NT2/D1 (cell line): Measurements from ENCODE around the gene NUDT12.

Source experiments
- SUZ12 ChIP-seq: IDR thresholded peaks from 2 replicates; pipeline ENCODE4 v1.6.1; 2011; ENCODE audit not compliant: insufficient read length, insufficient read depth; ENCODE audit errors: extremely low read depth
- ZNF274 ChIP-seq: IDR thresholded peaks from 2 replicates; pipeline ENCODE4 v1.6.1; 2011; ENCODE audit warnings: mild to moderate bottlenecking, low read depth, low read length

DNA sequence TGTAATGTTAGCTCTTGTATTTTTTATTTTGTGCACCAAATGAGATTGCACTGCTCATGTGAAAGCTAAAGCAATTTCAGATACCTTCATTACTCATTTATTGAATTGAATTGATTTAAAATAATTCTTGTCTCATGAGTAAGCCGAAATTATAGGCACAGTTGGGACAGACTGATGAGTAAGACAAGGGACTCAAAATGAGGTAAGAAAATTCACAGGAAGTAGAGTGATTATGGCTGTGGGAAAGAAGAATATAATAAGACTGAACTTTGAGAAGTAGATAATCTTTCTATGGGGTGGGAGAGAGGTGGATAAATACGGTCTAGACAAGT, 51.1 kb downstream of the NUDT12 start:
- TF ChIP-seq SUZ12: no peak
- no peak for TF ChIP-seq ZNF274
